GM19035 (cell line): Measurements from ENCODE around the gene NPY1R.

Experiments
- ATAC-seq: cut with Tn5 transposase; IDR thresholded peaks from one replicate; pipeline ENCODE4 v1.9.1; 2021; ENCODE audit not compliant: unreplicated experiment

NPY1R gene

GRCh38 chr4:163280703-163281519 lies 51.5 kb downstream of the NPY1R start:
- ATAC-seq = no peak

GRCh38 chr4:163279713-163280112 lies 52.7 kb downstream of the NPY1R start:
- no peak for ATAC-seq

GRCh38 chr4:163274861-163275260 lies 57.5 kb downstream of the NPY1R start:
- no peak for ATAC-seq
